ENCODE data around the gene FOXC1.
A peak's percentile ranks its signal among the peaks of the same experiment; 100 is the strongest.

FOXC1 gene

GRCh38 chr6:1619098-1619672 is 9.5 kb downstream of the FOXC1 start:
- DNase-seq (ENCODE audit: low read depth) = no peak
- no peak overlapping the region for H3K4me3 ChIP-seq (ENCODE audit: low read depth, low read length)

- H3K4me3 ChIP-seq (ENCODE audit: low read depth, low read length) = no peak overlapping the region
- no peak for DNase-seq (ENCODE audit: low read depth)
These were observed 10.2 kb downstream of the FOXC1 start for GRCh38 chr6:1619673-1620503.

- DNase-seq (ENCODE audit: low read depth) = no peak
These were observed 10.9 kb downstream of the FOXC1 start for GRCh38 chr6:1620504-1621069.

GRCh38 chr6:1621070-1621701 is 11.5 kb downstream of the FOXC1 start:
- no peak for DNase-seq (ENCODE audit: low read depth)
- no peak overlapping the region for H3K4me3 ChIP-seq (ENCODE audit: low read depth, low read length)

More at GRCh38 chr6:1620504-1621069, 10.9 kb downstream of the FOXC1 start:
- no peak overlapping the region for H3K4me3 ChIP-seq (ENCODE audit: low read depth, low read length)

- no peak for DNase-seq (ENCODE audit: low read depth)
- no peak overlapping the region for H3K4me3 ChIP-seq (ENCODE audit: low read depth, low read length)
These were observed 12.6 kb downstream of the FOXC1 start for GRCh38 chr6:1622220-1622850.

GRCh38 chr6:1622851-1623768 is 13.4 kb downstream of the FOXC1 start:
- no peak overlapping the region for H3K4me3 ChIP-seq (ENCODE audit: low read depth, low read length)
- no peak for DNase-seq (ENCODE audit: low read depth)

- H3K4me3 ChIP-seq (ENCODE audit: low read depth, low read length) = no peak overlapping the region
- DNase-seq (ENCODE audit: low read depth) = no peak
These were observed 14.0 kb downstream of the FOXC1 start for GRCh38 chr6:1623769-1624057.

GRCh38 chr6:1624058-1624850 is 14.5 kb downstream of the FOXC1 start:
- H3K4me3 ChIP-seq (ENCODE audit: low read depth, low read length) = peak overlapping the region; percentile 61
- DNase-seq (ENCODE audit: low read depth) = no peak

- no peak for DNase-seq (ENCODE audit: low read depth)
- H3K4me3 ChIP-seq (ENCODE audit: low read depth, low read length) = peak overlapping the region; percentile 61
These were observed 15.4 kb downstream of the FOXC1 start for GRCh38 chr6:1624851-1625781.

- no peak overlapping the region for H3K4me3 ChIP-seq (ENCODE audit: low read depth, low read length)
These were observed 16.2 kb downstream of the FOXC1 start for GRCh38 chr6:1625794-1626435.

GRCh38 chr6:1626481-1626880 is 16.8 kb downstream of the FOXC1 start:
- DNase-seq (ENCODE audit: low read depth) = no peak

More at GRCh38 chr6:1625794-1626435, 16.2 kb downstream of the FOXC1 start:
- DNase-seq (ENCODE audit: low read depth) = no peak

GRCh38 chr6:1627827-1628560 is 18.3 kb downstream of the FOXC1 start:
- no peak for DNase-seq (ENCODE audit: low read depth)
- H3K4me3 ChIP-seq (ENCODE audit: low read depth, low read length) = no peak overlapping the region

More at GRCh38 chr6:1626481-1626880, 16.8 kb downstream of the FOXC1 start:
- H3K4me3 ChIP-seq (ENCODE audit: low read depth, low read length) = no peak overlapping the region

GRCh38 chr6:1629316-1629715 is 19.6 kb downstream of the FOXC1 start:
- no peak for DNase-seq (ENCODE audit: low read depth)
- H3K4me3 ChIP-seq (ENCODE audit: low read depth, low read length) = no peak overlapping the region

- no peak for DNase-seq (ENCODE audit: low read depth)
- H3K4me3 ChIP-seq (ENCODE audit: low read depth, low read length) = no peak overlapping the region
These were observed 20.6 kb downstream of the FOXC1 start for GRCh38 chr6:1630212-1630770.

GRCh38 chr6:1630771-1631217 is 21.1 kb downstream of the FOXC1 start:
- DNase-seq (ENCODE audit: low read depth) = no peak
- H3K4me3 ChIP-seq (ENCODE audit: low read depth, low read length) = no peak overlapping the region

- no peak for DNase-seq (ENCODE audit: low read depth)
- H3K4me3 ChIP-seq (ENCODE audit: low read depth, low read length) = no peak overlapping the region
These were observed 21.5 kb downstream of the FOXC1 start for GRCh38 chr6:1631251-1631650.

Data from skeletal muscle cell (primary cell).